CD14-positive monocyte (primary cell): ENCODE data around the gene MAGEB17. TPM values are rescaled to one million over a fixed set of nuclear protein-coding genes. Genes with fewer than 3 reads are reported as not detected.

Experiments used
- DNase-seq, 3 donors: peaks; one replicate each; pipeline ENCODE4 v3.0.0-alpha.2; 2011 to 2022
- H2AFZ ChIP-seq: 2 replicates; pipeline ENCODE4 v1.6.0; 2012; ENCODE audit warnings: mild to moderate bottlenecking, low read depth, low read length, inconsistent platforms; ENCODE audit not compliant: insufficient read depth, poor library complexity, severe bottlenecking
- H3K27ac ChIP-seq, 2 donors: 1 replicate in 1 of 2; 2 replicates in 1 of 2; pipeline ENCODE4 v1.5.1; 2012 to 2013; ENCODE audit warnings: low read length in 2 of 2, control low read depth in 1 of 2, inconsistent platforms in 1 of 2, low read depth in 1 of 2, mild to moderate bottlenecking in 1 of 2
- H3K27me3 ChIP-seq, 2 donors: one replicate each; pipeline versions ENCODE4 v1.6.0 to v1.6.1; 2011 to 2013; ENCODE audit warnings: low read length in 2 of 2; ENCODE audit not compliant: control insufficient read depth in 2 of 2, insufficient read depth in 2 of 2
- H3K36me3 ChIP-seq, 2 donors: replicated peaks in 1 of 2; 1 replicate in 1 of 2; 2 replicates in 1 of 2; pipeline versions ENCODE4 v1.5.1 to v1.6.1; 2012 to 2013; ENCODE audit warnings: low read length in 2 of 2, control low read depth in 1 of 2, inconsistent platforms in 1 of 2, mild to moderate bottlenecking in 1 of 2; ENCODE audit not compliant: insufficient read depth in 2 of 2, control insufficient read depth in 1 of 2
- H3K4me1 ChIP-seq, 2 donors: 1 replicate in 1 of 2; 2 replicates in 1 of 2; pipeline versions ENCODE4 v1.5.1 to v1.6.1; 2012 to 2013; ENCODE audit warnings: low read length in 2 of 2, control low read depth in 1 of 2, inconsistent platforms in 1 of 2, mild to moderate bottlenecking in 1 of 2, moderate library complexity in 1 of 2; ENCODE audit not compliant: insufficient read depth in 2 of 2, control insufficient read depth in 1 of 2
- H3K4me2 ChIP-seq: replicated peaks from 2 replicates; pipeline ENCODE3; 2012; ENCODE audit warnings: low read length, moderate library complexity, mild to moderate bottlenecking; ENCODE audit not compliant: poor library complexity, severe bottlenecking; ENCODE audit errors: extremely low read depth
- H3K4me3 ChIP-seq, 3 experiments: fragments of 200-600 bp in 1 of 3; sonication (generic) in 1 of 3; replicated peaks in 1 of 3; 1 replicate in 2 of 3; 2 replicates in 1 of 3; pipeline ENCODE4 v1.5.1; 2011 to 2013; ENCODE audit warnings: low read length in 3 of 3, mild to moderate bottlenecking in 3 of 3, control low read depth in 2 of 3, low read depth in 2 of 3, inconsistent platforms in 1 of 3, moderate library complexity in 1 of 3
- H3K79me2 ChIP-seq: 2 replicates; pipeline ENCODE4 v1.6.0; 2012; ENCODE audit warnings: mild to moderate bottlenecking, control low read depth, inconsistent platforms, low read length, moderate library complexity; ENCODE audit not compliant: insufficient read depth
- H3K9ac ChIP-seq: 2 replicates; pipeline ENCODE4 v1.6.0; 2017; ENCODE audit warnings: low read length, mild to moderate bottlenecking; ENCODE audit not compliant: insufficient read depth, poor library complexity, severe bottlenecking
- H3K9me3 ChIP-seq, 2 donors: replicated peaks in 1 of 2; 1 replicate in 1 of 2; 2 replicates in 1 of 2; pipeline versions ENCODE4 v1.5.1 to v1.6.1; 2012 to 2013; ENCODE audit warnings: low read length in 2 of 2, control low read depth in 1 of 2; ENCODE audit not compliant: control insufficient read depth in 1 of 2, insufficient read depth in 1 of 2
- H4K20me1 ChIP-seq: 2 replicates; pipeline ENCODE4 v1.6.0; 2012; ENCODE audit warnings: mild to moderate bottlenecking, low read length, control low read depth, moderate library complexity; ENCODE audit not compliant: insufficient read depth
- H3K27ac Mint-ChIP-seq, 7 donors: one replicate each; pipeline ENCODE4 v1.8.0; 2020; ENCODE audit warnings: mild to moderate bottlenecking in 7 of 7, mixed read lengths in 7 of 7, moderate library complexity in 6 of 7, inconsistent platforms in 2 of 7
- H3K27me3 Mint-ChIP-seq, 3 donors: one replicate each; pipeline ENCODE4 v1.8.0; 2021 to 2022; ENCODE audit warnings: low read depth in 3 of 3, mild to moderate bottlenecking in 3 of 3, mixed read lengths in 3 of 3, moderate library complexity in 3 of 3, inconsistent platforms in 1 of 3
- H3K36me3 Mint-ChIP-seq, 2 donors: one replicate each; pipeline ENCODE4 v1.8.0; 2020; ENCODE audit warnings: mixed read lengths in 2 of 2, inconsistent platforms in 1 of 2, mild to moderate bottlenecking in 1 of 2
- H3K4me1 Mint-ChIP-seq: one replicate; pipeline ENCODE4 v1.8.0; 2020; ENCODE audit warnings: mild to moderate bottlenecking, mixed read lengths
- H3K4me3 Mint-ChIP-seq, 2 donors: one replicate each; pipeline ENCODE4 v1.8.0; 2020; ENCODE audit warnings: mild to moderate bottlenecking in 2 of 2, mixed read lengths in 2 of 2, moderate library complexity in 1 of 2
- H3K9me3 Mint-ChIP-seq, 7 donors: one replicate each; pipeline ENCODE4 v1.8.0; 2020 to 2022; ENCODE audit warnings: mixed read lengths in 7 of 7, mild to moderate bottlenecking in 6 of 7, moderate library complexity in 6 of 7, inconsistent platforms in 2 of 7
- CTCF ChIP-seq: fragments of 200-600 bp; IDR thresholded peaks from one replicate; pipeline ENCODE4 v1.8.0; 2022; ENCODE audit warnings: antibody characterized with exemption, mild to moderate bottlenecking
- WGBS: methylation state at CpG from one replicate; pipeline ENCODE4 v1.1.5; 2013; ENCODE audit warnings: missing lambda C conversion rate; ENCODE audit not compliant: insufficient coverage; 5-methylcytosine and 5-hydroxymethylcytosine counted together
- intact Hi-C, 2 donors: fragments of 100-400 bp; cut with micrococcal nuclease; formaldehyde crosslinking; loops; one replicate each; pipeline versions ENCODE4 v1.15.0 to v1.15.1; 2023
- polyA plus RNA-seq, 3 donors: library from polyadenylated mRNA; depleted of rRNA in 1 of 3; unstranded in 2 of 3; stranded (reverse) in 1 of 3; fragments of 300-500 nt in 2 of 3; fragments of >200 nt in 1 of 3; fragmentation: Illumina TruSeq in 2 of 3; gene quantifications; 1 replicate in 2 of 3; 2 replicates in 1 of 3; pipeline ENCODE4 v1.2.3, GENCODE V29; 2012 to 2021

Gene MAGEB17
- polyA plus RNA-seq, 3 donors, result 0.13 TPM; not detected in 2

- Mint-ChIP-seq H3K27me3 (peaks cover 0 to 20% (median 0%) of the 10 kb centered on the region in 3 donors), H3K27ac (no peak overlapping the region)
Observed at GRCh38 chrX:16155581-16156096, 11.6 kb upstream of the MAGEB17 start.

DNA sequence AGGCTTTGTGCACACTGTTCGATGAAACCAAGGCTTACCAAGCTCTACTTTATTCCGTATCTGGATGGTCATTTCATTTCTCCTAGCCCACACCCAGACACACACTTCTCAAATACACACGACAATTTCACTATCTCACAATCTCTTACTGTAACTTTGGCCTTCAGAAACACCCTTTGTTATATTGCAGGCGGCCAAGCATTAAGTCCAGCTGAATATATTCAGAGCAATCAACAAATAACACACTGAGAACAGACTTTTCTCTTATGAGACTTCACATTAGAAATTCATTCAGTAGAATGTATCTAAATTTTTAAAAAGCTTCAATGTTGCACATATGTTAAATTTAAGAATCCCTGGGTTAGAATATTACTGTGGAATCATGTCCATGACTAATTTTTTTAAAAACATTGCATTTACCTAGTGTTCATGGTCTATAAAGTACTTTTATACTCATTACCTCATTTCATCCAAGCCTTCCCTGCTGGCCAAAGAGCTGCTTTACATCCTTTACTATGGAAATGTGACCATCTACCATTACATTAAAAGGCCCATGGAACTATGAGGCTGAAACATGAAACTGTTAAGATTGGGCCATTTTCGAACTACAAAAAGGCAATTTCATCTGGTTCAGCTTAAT lies 10.5 kb upstream of the MAGEB17 start:
- 100% methylated on average over 1 of the region's 5 CpGs for WGBS
- H3K4me2 ChIP-seq, result no peak overlapping the region
- Mint-ChIP-seq H3K36me3 (no peaks in the 10 kb centered on the region), H3K9me3 (peaks cover 0 to 3% (median 0%) of the 10 kb centered on the region in 7 donors), H3K4me1 (no peaks in the 10 kb centered on the region), H3K4me3 (no peak overlapping the region), H3K27me3 (peaks cover 0 to 24% (median 0%) of the 10 kb centered on the region in 3 donors), H3K27ac (no peak overlapping the region)
- H4K20me1 ChIP-seq, result no peaks in the 10 kb centered on the region
- H3K4me3 ChIP-seq, result no peak overlapping the region
- H3K9ac ChIP-seq, result no peak overlapping the region
- H3K4me1 ChIP-seq, result no peaks in the 10 kb centered on the region
- H3K79me2 ChIP-seq, result no peaks in the 10 kb centered on the region
- no peak for TF ChIP-seq CTCF
- H2AFZ ChIP-seq, result no peak overlapping the region
- H3K36me3 ChIP-seq, result no peaks in the 10 kb centered on the region
- H3K27me3 ChIP-seq, result peaks cover 0 to 29% of the 10 kb centered on the region in 2 donors
- intact Hi-C loops, result no loop called here
- DNase-seq, result no peak
- no peaks in the 10 kb centered on the region for H3K9me3 ChIP-seq
- no peak overlapping the region for H3K27ac ChIP-seq

More at GRCh38 chrX:16155581-16156096, 11.6 kb upstream of the MAGEB17 start:
- intact Hi-C loops, result no loop called here
- Mint-ChIP-seq H3K36me3 (no peaks in the 10 kb centered on the region), H3K4me3 (no peak overlapping the region), H3K4me1 (no peaks in the 10 kb centered on the region), H3K9me3 (peaks cover 0 to 3% (median 0%) of the 10 kb centered on the region in 7 donors)
- Histone ChIP-seq H3K4me2 (no peak overlapping the region), H3K4me3 (no peak overlapping the region), H3K4me1 (no peaks in the 10 kb centered on the region), H3K27ac (no peak overlapping the region), H2AFZ (no peak overlapping the region), H3K9ac (no peak overlapping the region), H3K9me3 (no peaks in the 10 kb centered on the region), H4K20me1 (no peaks in the 10 kb centered on the region), H3K27me3 (peaks cover 0 to 36% of the 10 kb centered on the region in 2 donors), H3K79me2 (no peaks in the 10 kb centered on the region), H3K36me3 (no peaks in the 10 kb centered on the region)
- WGBS, result 83% methylated on average over 1 of the region's 5 CpGs
- no peak for TF ChIP-seq CTCF
- DNase-seq, result no peak
